Activated CD8-positive, alpha-beta memory T cell treated with anti-CD3 and anti-CD28 coated beads for 36 hours (primary cell): ENCODE data around the gene CFAP90. TPM values are rescaled to one million over a fixed set of nuclear protein-coding genes. Genes with fewer than 3 reads are reported as not detected.

Source experiments
- CTCF ChIA-PET: fragments of 350-600 bp; sonication (Branson Sonifier 250); formaldehyde crosslinking; loops from one replicate; lab custom pipeline; 2021; ENCODE audit warnings: antibody characterized with exemption; lab: Charles Lee
- POLR2A ChIA-PET: fragments of 350-600 bp; sonication (Branson Sonifier 250); formaldehyde crosslinking; loops from one replicate; lab custom pipeline; 2021; ENCODE audit warnings: antibody characterized with exemption; lab: Charles Lee
- total RNA-seq, 2 experiments: library from RNA; stranded (reverse); gene quantifications; one replicate each; pipeline ENCODE4 v1.2.3, GENCODE V29; 2021

CFAP90 gene
- total RNA-seq, 2 experiments from 2014 or later = not detected

GRCh38 chr5:7842531-7842930, 8.4 kb downstream of the CFAP90 start:
- CTCF ChIA-PET = no interaction called here
- POLR2A ChIA-PET = no interaction called here

DNA sequence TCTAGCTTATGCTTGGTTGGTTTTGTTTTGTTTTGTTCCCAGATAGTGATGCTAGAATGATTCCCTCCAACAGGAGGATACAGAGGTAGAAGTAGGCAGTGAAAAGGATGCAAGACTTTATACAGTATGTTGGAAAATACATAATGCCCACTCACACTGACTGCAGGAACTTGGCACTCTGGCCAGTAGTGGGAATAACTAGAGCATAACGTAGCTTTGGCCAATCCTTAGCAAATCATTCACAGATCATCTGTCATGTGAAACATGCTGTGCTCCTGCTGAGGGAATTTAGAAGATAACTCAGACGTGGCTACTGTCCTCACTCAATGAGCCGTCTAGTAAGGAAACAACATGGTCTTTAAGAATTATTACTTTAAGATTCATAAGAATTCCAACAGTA, 13.5 kb downstream of the CFAP90 start:
- ChIA-PET CTCF (no interaction called here), POLR2A (no interaction called here)

DNA sequence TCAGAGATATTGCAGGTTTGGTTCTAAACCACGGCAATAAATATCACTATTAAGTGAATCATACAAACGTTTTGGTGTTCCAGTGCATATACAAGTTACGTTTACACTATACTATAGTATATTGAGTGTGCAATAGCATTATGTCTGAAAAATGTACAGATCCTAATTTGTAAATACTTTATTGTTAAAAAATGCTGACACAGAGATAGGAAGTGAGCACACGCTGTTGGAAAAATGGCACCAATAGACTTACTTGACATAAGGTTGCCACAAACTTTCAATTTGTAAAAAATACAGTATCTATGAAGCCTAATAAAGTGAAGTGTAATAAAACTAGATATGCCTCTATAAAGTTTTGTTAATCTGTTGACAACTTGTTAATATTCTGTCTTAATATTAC, 16.0 kb downstream of the CFAP90 start:
- CTCF ChIA-PET = no interaction called here
- POLR2A ChIA-PET = no interaction called here

- CTCF ChIA-PET = no interaction called here
- POLR2A ChIA-PET = no interaction called here
Measured at GRCh38 chr5:7828269-7828668, 22.7 kb downstream of the CFAP90 start.

GRCh38 chr5:7827610-7828009, 23.3 kb downstream of the CFAP90 start:
- ChIA-PET CTCF (no interaction called here), POLR2A (no interaction called here)

- POLR2A ChIA-PET = no interaction called here
- CTCF ChIA-PET = interaction anchor here (1.2 kb wide), 1 partner anchor 9 kb away, joined by 4 read pairs; no protein-coding TSS in a partner anchor
Measured at GRCh38 chr5:7825630-7826029, 25.3 kb downstream of the CFAP90 start.

- CTCF ChIA-PET = interaction anchor here (1.2 kb wide), 1 partner anchor 8 kb away, joined by 4 read pairs; no protein-coding TSS in a partner anchor
- POLR2A ChIA-PET = no interaction called here
Measured at GRCh38 chr5:7824995-7825394, 25.9 kb downstream of the CFAP90 start.

DNA sequence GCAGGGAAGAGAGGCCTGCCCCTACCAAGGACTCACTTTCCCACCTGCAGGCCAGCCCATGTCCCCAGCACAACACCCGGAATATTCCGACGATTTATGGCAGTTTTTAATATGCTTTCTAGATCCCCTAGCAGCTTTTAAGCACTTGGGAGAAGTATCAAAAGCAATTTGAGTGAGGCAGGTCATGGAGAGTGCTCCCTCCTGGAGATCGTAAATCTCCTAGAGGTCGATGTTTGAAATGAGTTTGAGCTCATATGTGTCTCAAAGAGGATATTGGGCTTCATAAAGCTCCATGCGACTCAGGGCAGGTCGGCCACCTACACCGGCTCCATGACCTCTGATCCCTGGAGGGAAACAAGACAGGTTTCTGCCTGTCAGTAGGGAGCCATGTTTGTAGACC, 27.3 kb downstream of the CFAP90 start:
- ChIA-PET CTCF (interaction anchor here (0.9 kb wide), 1 partner anchor 25 kb away, joined by 5 read pairs; no protein-coding TSS in a partner anchor), POLR2A (no interaction called here)

DNA sequence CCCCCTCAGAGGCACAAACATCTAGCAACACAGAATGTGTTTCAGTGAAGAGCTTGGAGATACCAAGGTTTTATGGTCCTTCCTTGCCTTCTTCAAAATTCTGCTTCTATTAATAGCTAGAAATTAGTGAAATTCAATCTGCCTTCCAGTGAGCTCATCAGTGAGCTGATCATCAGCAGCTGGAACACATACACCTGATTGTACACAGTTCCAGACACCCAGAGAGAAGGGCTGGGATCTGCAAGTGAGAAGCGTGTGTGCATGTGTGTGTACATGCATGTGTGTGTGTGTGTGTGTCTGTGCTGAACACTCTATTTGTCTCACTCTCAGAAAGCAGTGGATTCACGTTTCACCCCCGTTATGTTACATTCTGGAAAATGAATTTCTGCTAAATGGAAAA, 28.5 kb downstream of the CFAP90 start:
- ChIA-PET CTCF (no interaction called here), POLR2A (no interaction called here)

GRCh38 chr5:7816535-7816901, 34.4 kb downstream of the CFAP90 start:
- ChIA-PET CTCF (interaction anchor here (0.9 kb wide), 1 partner anchor 9 kb away, joined by 4 read pairs; no protein-coding TSS in a partner anchor), POLR2A (no interaction called here)

GRCh38 chr5:7815892-7816534, 34.9 kb downstream of the CFAP90 start:
- ChIA-PET CTCF (interaction anchor here (0.9 kb wide), 1 partner anchor 9 kb away, joined by 4 read pairs; no protein-coding TSS in a partner anchor), POLR2A (no interaction called here)

DNA sequence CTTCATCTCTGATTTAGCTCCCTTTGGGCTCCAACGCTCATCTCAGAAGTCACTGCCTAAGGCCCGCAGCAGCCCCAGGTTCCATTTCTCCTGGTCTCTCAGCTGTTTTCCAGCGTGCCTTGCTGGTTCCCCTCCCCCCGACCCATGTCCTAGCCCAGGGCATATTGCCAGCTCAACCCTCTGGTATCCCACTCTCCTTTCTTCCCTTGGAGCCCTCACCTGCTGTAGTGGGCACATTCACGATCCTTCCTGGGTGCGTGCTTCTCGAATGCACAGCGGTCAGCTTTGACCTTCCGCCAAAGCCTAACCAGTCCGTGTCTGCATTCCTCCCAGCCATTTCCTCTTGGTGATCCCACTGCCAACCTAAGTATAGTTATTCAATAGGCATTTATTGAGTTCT, 36.1 kb downstream of the CFAP90 start:
- ChIA-PET CTCF (no interaction called here), POLR2A (no interaction called here)

DNA sequence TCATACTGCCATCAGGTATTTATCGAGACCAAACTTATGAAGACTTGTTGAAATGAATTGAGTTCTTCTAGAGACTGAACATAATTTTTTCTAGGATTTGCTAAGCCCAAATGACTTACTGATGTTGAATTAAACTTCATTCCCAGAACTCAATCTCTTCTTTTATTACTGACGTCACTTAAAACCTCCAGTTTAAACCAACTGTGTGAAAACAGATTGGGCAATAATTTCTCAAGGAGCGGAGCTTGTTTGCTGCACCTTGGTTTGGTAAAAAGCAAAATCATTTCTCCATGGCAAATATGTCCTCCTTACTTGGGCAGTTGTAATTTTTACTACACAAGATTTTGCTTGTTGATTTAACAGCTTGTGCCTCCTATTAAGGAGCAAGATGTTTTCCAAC, 37.4 kb downstream of the CFAP90 start:
- ChIA-PET CTCF (no interaction called here), POLR2A (no interaction called here)

DNA sequence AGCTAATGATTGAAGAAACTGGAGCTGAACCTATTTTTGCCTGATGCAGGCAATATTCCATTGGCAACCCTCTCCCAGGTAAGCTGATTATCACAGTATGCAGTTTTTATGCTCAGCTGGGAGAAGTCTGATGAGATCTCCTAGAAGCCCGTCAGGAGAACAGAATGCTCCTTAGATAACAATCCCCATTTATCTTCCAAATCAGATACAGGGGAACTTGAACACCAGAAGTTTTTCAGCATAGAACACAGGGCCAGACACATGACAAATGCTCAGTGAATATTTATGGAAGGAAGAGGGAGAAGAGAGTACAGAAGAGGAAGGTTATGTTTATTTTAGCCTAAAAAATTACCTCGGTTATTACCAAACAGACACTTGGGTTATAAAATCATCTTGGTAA, 37.9 kb downstream of the CFAP90 start:
- POLR2A ChIA-PET = no interaction called here
- CTCF ChIA-PET = no interaction called here

DNA sequence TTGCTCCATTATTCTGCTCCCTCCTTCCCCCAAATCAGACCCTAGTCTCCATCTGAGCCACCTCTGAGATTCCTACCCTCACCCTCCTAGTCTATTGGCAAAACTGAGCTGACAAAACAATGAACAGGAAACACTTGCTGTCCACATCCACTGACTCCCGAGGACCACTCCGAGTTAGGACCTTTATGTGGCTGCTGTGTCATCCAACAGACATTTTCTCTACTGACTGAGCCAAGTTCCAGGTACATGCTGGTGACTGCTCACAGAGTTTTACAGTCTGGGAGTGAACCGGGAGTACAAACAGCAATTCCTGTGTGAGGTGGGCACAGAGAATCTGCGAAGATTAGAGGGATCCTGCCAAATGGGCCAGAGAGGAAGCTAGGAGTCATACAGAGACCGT, 39.2 kb downstream of the CFAP90 start:
- POLR2A ChIA-PET = no interaction called here

GRCh38 chr5:7808998-7809397, 41.9 kb downstream of the CFAP90 start:
- ChIA-PET CTCF (no interaction called here), POLR2A (no interaction called here)

More for the DNA sequence above, 39.2 kb downstream of the CFAP90 start:
- CTCF ChIA-PET = no interaction called here

- ChIA-PET CTCF (no interaction called here), POLR2A (no interaction called here)
Measured at GRCh38 chr5:7805379-7805778, 45.6 kb downstream of the CFAP90 start.

DNA sequence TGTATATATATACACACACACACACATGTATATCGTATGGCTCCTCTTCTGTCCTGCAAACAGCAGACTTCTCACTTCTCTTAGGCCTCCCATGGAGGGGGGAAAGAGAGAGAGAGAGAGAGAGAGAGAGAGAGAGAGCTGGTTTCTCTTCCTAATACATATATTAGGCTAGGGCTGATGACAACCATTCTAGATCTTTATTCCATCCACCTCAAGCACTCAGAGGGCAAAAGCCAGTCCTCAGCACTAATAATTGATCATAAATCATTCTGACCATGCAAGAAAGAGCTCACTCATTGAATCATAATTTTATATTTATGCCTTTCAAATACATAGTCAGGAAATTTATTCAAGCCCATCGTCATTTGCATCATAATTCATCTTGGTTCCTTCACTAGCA, 47.0 kb downstream of the CFAP90 start:
- POLR2A ChIA-PET = no interaction called here
- CTCF ChIA-PET = no interaction called here

DNA sequence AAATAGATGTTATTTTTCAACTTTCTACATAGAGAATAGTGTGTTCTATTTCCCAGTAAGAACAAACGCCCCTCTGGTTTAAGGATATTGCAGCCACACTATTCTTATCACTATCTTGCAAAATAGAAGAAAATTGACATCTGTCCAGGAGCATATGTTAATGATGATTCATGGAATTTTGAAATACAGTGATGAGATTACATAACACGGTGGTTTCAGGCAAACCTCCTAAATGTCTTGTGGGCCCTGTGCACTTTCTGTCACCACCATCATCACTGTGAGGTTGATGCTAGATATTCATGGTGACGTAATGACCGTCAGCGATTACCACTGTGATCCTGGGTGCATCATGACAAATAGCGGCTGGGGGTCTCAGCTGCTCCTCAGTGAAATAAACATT, 48.1 kb downstream of the CFAP90 start:
- POLR2A ChIA-PET = no interaction called here
- CTCF ChIA-PET = no interaction called here

- CTCF ChIA-PET = no interaction called here
- POLR2A ChIA-PET = no interaction called here
Measured at GRCh38 chr5:7801891-7802614, 48.9 kb downstream of the CFAP90 start.

DNA sequence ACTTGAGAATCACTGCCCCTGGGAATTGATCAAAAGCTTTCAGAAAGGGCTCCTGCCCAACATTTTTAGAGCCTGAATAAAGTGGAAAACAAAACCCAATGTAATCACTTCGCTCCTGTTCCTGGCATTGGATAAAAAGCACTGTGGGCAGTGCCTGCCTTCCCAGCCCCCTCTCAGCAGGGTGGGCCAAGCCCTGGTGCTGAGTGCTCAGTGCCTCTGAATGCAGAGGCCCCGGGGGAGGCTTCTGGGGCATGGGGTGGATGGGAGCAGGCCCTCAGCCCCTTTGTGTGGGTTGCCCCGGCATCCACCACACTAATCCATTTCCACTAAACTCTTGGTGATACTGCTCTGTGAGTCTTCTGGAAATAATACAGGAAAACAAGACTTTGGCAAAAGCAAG, 55.6 kb downstream of the CFAP90 start:
- POLR2A ChIA-PET = no interaction called here
- CTCF ChIA-PET = no interaction called here
